Colonic mucosa (tissue), 4 donors: ENCODE data around the gene RBM20. TPM values are rescaled to one million over a fixed set of nuclear protein-coding genes. Genes with fewer than 3 reads are reported as not detected.
"Not testable (repeated sequence)": the region's sequence is repeated elsewhere in the genome, so short reads cannot be mapped to it uniquely, and the experiment has no call there.

Experiments
- DNase-seq: peaks from one replicate; pipeline ENCODE4 v3.0.0-alpha.2; 2020
- H3K27ac ChIP-seq: fragments of 200-600 bp; one replicate; pipeline ENCODE4 v1.8.0; 2021
- H3K27me3 ChIP-seq: fragments of 200-600 bp; one replicate; pipeline ENCODE4 v1.8.0; 2021
- H3K36me3 ChIP-seq: fragments of 200-600 bp; one replicate; pipeline ENCODE4 v1.8.0; 2021
- H3K4me1 ChIP-seq: fragments of 200-600 bp; one replicate; pipeline ENCODE4 v1.8.0; 2021; ENCODE audit warnings: mild to moderate bottlenecking
- H3K4me3 ChIP-seq: fragments of 200-600 bp; one replicate; pipeline ENCODE4 v1.8.0; 2021
- H3K9ac ChIP-seq, 2 donors: one replicate each; pipeline ENCODE4 v1.7.0; 2013; ENCODE audit warnings: control low read depth in 2 of 2, low read depth in 2 of 2, low read length in 2 of 2
- H3K9me3 ChIP-seq: fragments of 200-600 bp; one replicate; pipeline ENCODE4 v1.8.0; 2021
- CTCF ChIP-seq: fragments of 200-600 bp; IDR thresholded peaks from one replicate; pipeline ENCODE4 v1.8.0; 2022; ENCODE audit warnings: antibody characterized with exemption, mild to moderate bottlenecking
- intact Hi-C: fragments of 100-400 bp; cut with DNase I; formaldehyde crosslinking; loops from one replicate; pipeline ENCODE4 v1.14.1; 2022
- total RNA-seq, 2 donors: library from RNA; stranded (reverse); fragmentation: NEBNext Ultra II Directional in 1 of 2; extraction: Animal tissue kit (Norgen Biotek cat#: 25700) in 1 of 2; gene quantifications; one replicate each; pipeline ENCODE4 v1.2.1, GENCODE V29; 2021
- donor health status: healthy.
- donor health status: DM: no; HTN: no; CAD: no.
- donor health status: DM: no; HTN: no; CAD: no.

RBM20 gene
- total RNA-seq, 2 donors from 2014 or later: 0.49 to 0.80 TPM

GRCh38 chr10:110661292-110661691 lies 17.2 kb downstream of the RBM20 start:
- no peak for TF ChIP-seq CTCF
- intact Hi-C loops: no loop called here
- no peak overlapping the region for H3K4me3 ChIP-seq
- no peaks in the 10 kb centered on the region for H3K27me3 ChIP-seq
- H3K9ac ChIP-seq: no peak overlapping the region
- no peak overlapping the region for H3K27ac ChIP-seq
- H3K36me3 ChIP-seq: no peaks in the 10 kb centered on the region
- no peaks in the 10 kb centered on the region for H3K9me3 ChIP-seq
- no peak for DNase-seq
- H3K4me1 ChIP-seq: no peaks in the 10 kb centered on the region

- Histone ChIP-seq H3K4me1 (no peaks in the 10 kb centered on the region), H3K27me3 (no peaks in the 10 kb centered on the region), H3K27ac (no peak overlapping the region), H3K36me3 (no peaks in the 10 kb centered on the region), H3K9ac (no peak overlapping the region), H3K4me3 (no peak overlapping the region), H3K9me3 (no peaks in the 10 kb centered on the region)
- DNase-seq: no peak
- intact Hi-C loops: no loop called here
- TF ChIP-seq CTCF: no peak
Measured at GRCh38 chr10:110664483-110665420, 20.6 kb downstream of the RBM20 start.

- H3K27ac ChIP-seq, intact Hi-C loops, H3K9me3 ChIP-seq, H3K36me3 ChIP-seq, DNase-seq, H3K27me3 ChIP-seq, H3K4me1 ChIP-seq, H3K4me3 ChIP-seq, H3K9ac ChIP-seq: not testable (repeated sequence)
Measured at GRCh38 chr10:110666259-110666658, 22.1 kb downstream of the RBM20 start.

- no peaks in the 10 kb centered on the region for H3K9me3 ChIP-seq
- H3K9ac ChIP-seq: no peak overlapping the region
- no peaks in the 10 kb centered on the region for H3K4me1 ChIP-seq
- TF ChIP-seq CTCF: no peak
- no peak for DNase-seq
- H3K36me3 ChIP-seq: no peaks in the 10 kb centered on the region
- H3K4me3 ChIP-seq: no peak overlapping the region
- no peaks in the 10 kb centered on the region for H3K27me3 ChIP-seq
- H3K27ac ChIP-seq: no peak overlapping the region
- intact Hi-C loops: no loop called here
Measured at GRCh38 chr10:110666673-110667072, 22.5 kb downstream of the RBM20 start.

- DNase-seq: no peak
- intact Hi-C loops: no loop called here
- no peak overlapping the region for H3K27ac ChIP-seq
- no peak for TF ChIP-seq CTCF
- no peaks in the 10 kb centered on the region for H3K36me3 ChIP-seq
- no peaks in the 10 kb centered on the region for H3K9me3 ChIP-seq
- H3K4me3 ChIP-seq: no peak overlapping the region
- H3K9ac ChIP-seq: no peak overlapping the region
- no peaks in the 10 kb centered on the region for H3K27me3 ChIP-seq
- H3K4me1 ChIP-seq: no peaks in the 10 kb centered on the region
Measured at GRCh38 chr10:110667620-110668343, 23.6 kb downstream of the RBM20 start.
